HG02623 (cell line): ENCODE measurements around the gene KRTAP15-1.

ENCODE experiments used
- ATAC-seq: cut with Tn5 transposase; IDR thresholded peaks from one replicate; pipeline ENCODE4 v1.9.1; 2021; ENCODE audit warnings: moderate library complexity; ENCODE audit not compliant: unreplicated experiment

Gene KRTAP15-1, protein sequence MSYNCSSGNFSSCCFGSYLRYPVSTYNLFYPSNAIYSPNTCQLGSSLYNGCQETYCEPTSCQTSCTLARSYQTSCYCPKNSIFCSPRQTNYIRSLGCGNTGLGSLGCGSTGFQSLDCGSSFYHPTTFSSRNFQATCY

DNA sequence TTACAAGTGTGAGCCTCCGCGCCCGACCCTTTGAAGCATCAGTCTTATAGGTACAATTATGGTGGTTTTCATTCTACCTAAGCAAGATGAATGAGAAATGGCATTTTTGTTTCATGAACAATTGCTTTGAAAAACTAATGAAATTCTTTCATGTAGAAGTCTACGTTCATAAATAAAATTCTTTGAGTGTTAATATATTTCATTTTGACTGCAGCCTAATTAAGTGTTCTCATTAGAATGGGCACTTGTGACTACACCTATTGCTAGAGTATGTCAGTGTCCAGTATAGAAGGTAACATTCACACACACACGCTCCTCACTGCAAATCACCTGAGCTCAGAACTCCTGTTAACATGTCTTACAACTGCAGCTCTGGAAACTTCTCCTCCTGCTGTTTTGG, at the start of gene KRTAP15-1:
Gene KRTAP15-1 (plus strand): TSS at position 301 of the 400 bp plus-strand sequence. CDS start 53 bp downstream, at position 354.
- ATAC-seq, result no peak

DNA sequence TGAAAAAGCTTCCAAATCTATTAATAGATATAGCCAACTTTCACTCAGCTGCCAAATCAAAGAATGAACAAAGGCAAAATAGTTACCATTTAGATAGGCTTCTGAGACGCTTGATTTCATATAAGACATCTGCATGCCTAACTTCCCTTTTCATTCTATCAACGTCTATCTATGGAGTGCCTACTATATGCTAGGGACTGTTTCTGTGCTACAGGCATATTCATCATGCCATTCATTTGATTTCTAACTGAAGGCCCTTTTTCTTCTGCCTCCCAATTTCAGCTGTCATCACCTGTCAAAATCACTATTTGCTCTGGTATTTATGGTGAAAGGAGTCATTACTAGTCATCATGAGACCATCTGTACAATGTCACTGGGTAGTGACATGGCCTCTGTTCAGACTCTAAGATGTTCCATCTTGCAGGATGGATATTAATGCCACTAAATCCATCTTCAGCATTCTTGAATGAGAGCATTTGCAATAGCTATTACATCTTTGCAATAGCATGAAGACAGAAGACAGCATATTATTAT, 48.5 kb upstream of the KRTAP15-1 start:
- ATAC-seq, result no peak

DNA sequence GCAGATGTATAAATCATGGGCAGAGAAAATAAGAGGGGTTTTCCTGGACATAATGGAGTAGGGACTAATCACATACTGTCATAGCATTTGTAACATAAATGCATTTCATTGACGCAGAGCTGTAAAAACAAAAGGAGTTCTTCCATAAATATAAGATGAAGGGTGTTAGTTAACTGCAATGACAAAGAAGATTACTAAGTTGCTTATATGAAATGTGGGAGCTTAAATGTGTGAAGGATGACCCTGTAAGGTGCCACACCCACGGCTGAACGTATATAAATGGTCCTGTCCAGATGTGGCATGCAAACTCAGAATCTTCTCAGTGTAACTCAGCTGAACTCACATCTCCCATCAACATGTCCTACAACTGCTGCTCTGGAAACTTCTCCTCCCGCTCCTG, 44.3 kb upstream of the KRTAP15-1 start, which contains the start of gene KRTAP13-1:
Gene KRTAP13-1 (plus strand): TSS at position 301 of the 400 bp plus-strand sequence. CDS start 56 bp downstream, at position 357.
- no peak for ATAC-seq

- no peak for ATAC-seq
Measured at GRCh38 chr21:30408782-30409494, 31.1 kb upstream of the KRTAP15-1 start.

- ATAC-seq, result no peak
Measured at GRCh38 chr21:30415993-30416392, 24.1 kb upstream of the KRTAP15-1 start.

DNA sequence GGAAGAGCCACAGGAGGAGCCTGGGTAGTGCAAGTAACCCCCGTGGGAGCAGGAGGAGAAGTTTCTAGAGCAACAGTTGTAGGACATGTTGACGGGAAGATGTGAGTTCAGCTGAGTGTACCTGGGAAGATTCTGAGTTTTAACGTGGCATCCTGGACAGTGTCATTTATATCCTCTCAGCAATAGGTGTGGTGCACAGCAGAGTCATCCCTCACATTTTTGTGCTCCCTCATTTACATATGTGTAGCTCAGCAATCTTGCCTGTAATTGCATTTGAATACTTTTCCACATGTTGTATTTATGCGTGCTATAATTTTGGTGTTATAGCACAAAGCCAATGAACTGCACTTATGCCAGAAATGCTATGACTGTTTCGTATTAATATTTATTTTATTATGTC, 14.2 kb upstream of the KRTAP15-1 start, which contains the start of gene KRTAP13-3:
Gene KRTAP13-3 (minus strand): TSS at position 101 of the 400 bp plus-strand sequence. CDS start 14 bp downstream, at position 87.
- ATAC-seq, result no peak

- no peak for ATAC-seq
Measured at GRCh38 chr21:30426731-30427130, 13.3 kb upstream of the KRTAP15-1 start.

GRCh38 chr21:30430170-30430655, 9.9 kb upstream of the KRTAP15-1 start, which contains the start of gene KRTAP13-4:
Gene KRTAP13-4 (plus strand): TSS chr21:30430220. CDS start chr21:30430276, 56 bp downstream.
- ATAC-seq, result no peak

GRCh38 chr21:30434033-30434631, 5.9 kb upstream of the KRTAP15-1 start:
- ATAC-seq, result no peak

DNA sequence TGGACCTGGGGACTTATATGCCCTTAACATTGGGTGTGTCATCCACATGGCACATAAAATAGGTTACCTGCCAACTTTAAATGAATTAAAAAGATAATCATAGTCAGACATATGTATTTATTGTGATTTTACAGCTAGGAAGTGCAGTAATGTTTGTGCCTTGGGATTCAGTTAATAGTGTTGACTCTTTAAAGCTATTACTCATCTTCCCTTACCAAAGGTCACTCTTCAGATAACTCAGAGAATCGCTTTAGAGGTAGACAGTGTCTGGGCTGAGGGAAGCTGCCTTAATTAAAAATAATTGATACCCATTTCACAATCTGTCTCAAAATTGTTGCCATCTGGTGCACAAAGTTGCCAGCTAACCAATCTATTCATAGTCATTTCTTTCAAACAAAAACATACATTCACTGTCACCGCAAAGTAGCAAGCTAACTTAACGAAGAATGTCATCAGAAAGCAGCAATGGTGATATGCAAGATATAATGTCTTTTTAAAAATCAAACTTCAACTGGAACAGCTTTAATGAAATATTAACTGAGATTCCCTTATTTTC, 3.0 kb upstream of the KRTAP15-1 start:
- no peak for ATAC-seq

- ATAC-seq, result no peak
Measured at GRCh38 chr21:30443226-30443625, 3.2 kb downstream of the KRTAP15-1 start.

- no peak for ATAC-seq
Measured at GRCh38 chr21:30444204-30444603, 4.1 kb downstream of the KRTAP15-1 start.

GRCh38 chr21:30447056-30447455, 7.0 kb downstream of the KRTAP15-1 start:
- ATAC-seq, result no peak

DNA sequence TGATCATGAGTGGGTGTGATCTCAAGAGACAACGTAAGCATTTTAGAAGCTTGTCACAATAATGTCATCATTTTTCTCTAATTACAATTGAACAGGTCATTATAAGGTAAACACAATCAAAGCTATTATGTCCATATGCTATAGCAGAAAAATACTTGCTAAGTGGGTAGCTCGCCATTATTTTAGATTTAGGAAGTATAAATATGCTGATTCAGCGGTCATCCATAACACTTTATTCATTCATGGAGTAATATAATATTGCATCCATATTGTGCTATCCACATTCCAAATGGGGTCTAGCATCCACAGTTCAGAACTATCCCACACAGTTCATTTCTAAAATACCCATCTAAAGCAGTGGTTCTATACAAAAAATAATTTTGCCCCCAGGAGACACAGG, 8.4 kb downstream of the KRTAP15-1 start:
- no peak for ATAC-seq

DNA sequence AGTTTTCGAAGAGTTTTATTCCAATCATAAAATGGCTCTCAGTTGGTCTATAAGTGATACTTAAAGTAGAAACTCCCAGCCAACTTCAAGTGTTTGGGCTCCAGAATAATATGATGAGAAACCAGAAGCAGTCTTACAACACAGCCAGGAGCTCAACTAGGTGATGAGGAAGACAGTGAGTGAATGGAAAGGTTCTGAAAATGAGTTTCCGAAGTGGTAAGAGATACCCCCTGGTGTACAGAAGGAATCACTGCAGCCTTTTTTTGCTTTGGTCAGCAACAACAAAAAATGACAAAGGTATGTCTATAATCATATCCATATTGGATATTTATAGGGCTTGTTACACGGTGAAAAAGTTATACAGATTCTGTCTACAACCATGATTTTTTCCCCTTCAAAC, 23.6 kb downstream of the KRTAP15-1 start:
- ATAC-seq, result no peak

DNA sequence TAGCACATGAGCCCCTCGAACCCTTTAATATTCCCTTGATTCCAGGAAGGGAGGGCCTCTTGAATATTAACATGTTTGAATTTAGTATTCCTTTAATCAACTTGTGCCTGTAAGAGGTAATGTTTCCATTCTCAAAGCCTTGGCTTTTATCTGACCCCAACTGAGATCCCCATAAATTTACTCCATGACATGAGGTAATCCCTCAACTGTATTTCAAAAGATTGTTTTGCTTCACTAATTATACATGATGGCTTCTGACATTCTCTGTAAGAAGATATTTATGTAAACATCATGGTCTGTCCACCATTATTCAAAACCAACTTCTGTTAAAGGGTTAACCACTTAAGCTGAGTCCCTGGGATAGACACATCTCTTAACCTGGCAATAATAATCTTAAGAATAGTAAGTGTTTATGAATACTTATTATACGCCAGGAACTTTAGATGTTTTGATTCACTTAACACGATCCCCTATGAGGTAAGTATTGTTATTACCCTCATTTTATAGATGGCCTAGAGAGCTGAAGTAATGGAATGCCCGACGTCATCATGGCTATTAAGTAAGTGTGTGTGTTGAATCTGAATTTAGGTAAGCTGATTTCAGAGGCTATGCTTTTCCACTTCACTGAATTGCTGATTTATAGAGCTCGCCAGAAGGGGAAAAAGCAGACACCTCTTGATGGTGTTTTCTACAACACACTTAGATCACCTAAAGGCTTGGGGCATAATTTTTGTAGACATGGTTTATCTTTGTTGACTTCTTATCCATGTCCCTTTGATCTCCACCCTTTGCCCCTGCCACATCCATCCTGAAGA, 29.0 kb downstream of the KRTAP15-1 start:
- ATAC-seq, result no peak

GRCh38 chr21:30478004-30478403, 37.9 kb downstream of the KRTAP15-1 start:
- no peak for ATAC-seq

- ATAC-seq, result no peak
Measured at GRCh38 chr21:30479259-30479658, 39.2 kb downstream of the KRTAP15-1 start.

DNA sequence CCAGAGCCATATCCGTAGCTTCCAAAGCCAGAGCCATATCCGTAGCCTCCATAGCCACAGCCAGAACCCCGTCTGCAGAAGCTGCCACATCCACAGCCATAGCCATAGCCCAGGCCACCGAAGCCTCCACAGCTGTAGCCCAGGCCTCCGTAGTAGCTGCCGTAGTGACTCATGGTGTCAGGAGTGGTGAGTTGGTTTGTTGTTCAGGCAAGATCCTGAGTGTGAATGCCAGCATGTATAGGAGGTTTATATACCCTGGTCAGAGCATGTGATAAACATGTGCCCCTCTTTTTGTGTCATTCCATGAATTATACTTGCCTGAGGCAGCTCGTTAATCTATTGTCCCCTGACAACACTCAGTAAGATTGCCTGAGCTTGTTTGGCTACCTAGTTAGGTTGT, 40.1 kb downstream of the KRTAP15-1 start, which contains the start of gene KRTAP19-1:
Gene KRTAP19-1 (minus strand): TSS at position 223 of the 400 bp plus-strand sequence. CDS start 50 bp downstream, at position 173.
- no peak for ATAC-seq

- ATAC-seq, result no peak
Measured at GRCh38 chr21:30482130-30482529, 42.1 kb downstream of the KRTAP15-1 start.
